ENCODE results near the gene MIOX.

MIOX gene

GRCh38 chr22:50474710-50475651 lies 11.7 kb upstream of the MIOX start, which contains the start of gene SBF1:
Gene SBF1, minus strand, starts transcription at chr22:50475035. Its CDS starts 195 bp downstream, at chr22:50474840.
- DNase-seq, result no peak

GRCh38 chr22:50475652-50476002 lies 11.0 kb upstream of the MIOX start:
- DNase-seq, result no peak

- no peak for DNase-seq
These were observed 9.8 kb upstream of the MIOX start for GRCh38 chr22:50476868-50477267.

GRCh38 chr22:50477923-50478322 lies 8.7 kb upstream of the MIOX start:
- no peak for DNase-seq

- no peak for DNase-seq
These were observed 6.9 kb upstream of the MIOX start for GRCh38 chr22:50479721-50480120.

- DNase-seq, result no peak
These were observed 5.6 kb upstream of the MIOX start for GRCh38 chr22:50481045-50481439.

GRCh38 chr22:50481440-50482106 lies 5.1 kb upstream of the MIOX start, which contains the start of gene ADM2:
Gene ADM2, plus strand, starts transcription at chr22:50481543. Its CDS starts 305 bp downstream, at chr22:50481848.
- no peak for DNase-seq

- no peak for DNase-seq
These were observed 4.3 kb upstream of the MIOX start for GRCh38 chr22:50482107-50483074.

GRCh38 chr22:50483106-50483505 lies 3.6 kb upstream of the MIOX start:
- DNase-seq, result no peak

GRCh38 chr22:50483556-50483955 lies 3.1 kb upstream of the MIOX start:
- DNase-seq, result no peak

- DNase-seq, result no peak
These were observed 2.4 kb upstream of the MIOX start for GRCh38 chr22:50483977-50484853.

- DNase-seq, result no peak
These were observed 1.2 kb upstream of the MIOX start for GRCh38 chr22:50485221-50486131.

- DNase-seq, result no peak
These were observed 789 bp downstream of the MIOX start for GRCh38 chr22:50487290-50488005.

- DNase-seq, result no peak
These were observed 1.5 kb downstream of the MIOX start for GRCh38 chr22:50488006-50488677.

GRCh38 chr22:50488886-50489285 lies 2.2 kb downstream of the MIOX start:
- DNase-seq, result no peak

GRCh38 chr22:50489363-50490243 lies 2.9 kb downstream of the MIOX start:
- no peak for DNase-seq

GRCh38 chr22:50490531-50491308 lies 4.1 kb downstream of the MIOX start:
- no peak for DNase-seq

- DNase-seq, result no peak
These were observed 10.4 kb downstream of the MIOX start for GRCh38 chr22:50497093-50497492.

All from SIG-M5 (cell line).